Caco-2 (cell line): ENCODE data around the gene BTBD16. TPM values are rescaled to one million over a fixed set of nuclear protein-coding genes. Genes with fewer than 3 reads are reported as not detected.

Experiments used
- BruUV-seq: library from RNA; stranded (reverse); fragments of 400-500 nt; replicated peaks from 2 replicates; lab custom pipeline; 2021; lab: Mats Ljungman, UMichigan
- CTCF ChIA-PET: fragments of 300-600 bp; sonication (Branson Sonifier 250); formaldehyde crosslinking; loops from one replicate; lab custom pipeline; 2022; ENCODE audit warnings: antibody characterized with exemption; lab: Charles Lee
- POLR2A ChIA-PET: fragments of 300-600 bp; sonication (Branson Sonifier 250); formaldehyde crosslinking; loops from one replicate; lab custom pipeline; 2022; ENCODE audit warnings: antibody characterized with exemption; lab: Charles Lee
- DNase-seq, 2 experiments: peaks; one replicate each; pipeline versions ENCODE4 v3.0.0 to v3.0.0-alpha.2; 2020 to 2022
- H3K27me3 ChIP-seq: replicated peaks from 2 replicates; pipeline ENCODE4 v1.6.0; 2011; ENCODE audit warnings: low read length; ENCODE audit not compliant: control insufficient read depth, insufficient read depth
- H3K36me3 ChIP-seq: 2 replicates; pipeline ENCODE4 v1.5.1; 2011; ENCODE audit warnings: low read length; ENCODE audit not compliant: control insufficient read depth, insufficient read depth
- H3K4me1 ChIP-seq: fragments of 250-450 bp; sonication (Bioruptor Pico); 2 replicates; pipeline ENCODE4 v1.5.1; 2020; ENCODE audit warnings: mild to moderate bottlenecking
- H3K4me3 ChIP-seq: 2 replicates; pipeline ENCODE4 v1.5.1; 2011; ENCODE audit warnings: low read depth, mild to moderate bottlenecking, control low read depth, low read length
- H3K9me3 ChIP-seq: fragments of 250-450 bp; sonication (Bioruptor Pico); 2 replicates; pipeline ENCODE4 v1.5.1; 2020; ENCODE audit warnings: mild to moderate bottlenecking, moderate library complexity
- H3K27ac Mint-ChIP-seq: one replicate; pipeline ENCODE4 v1.8.0; 2022; ENCODE audit warnings: mixed read lengths; ENCODE audit not compliant: unreplicated experiment
- H3K27me3 Mint-ChIP-seq: one replicate; pipeline ENCODE4 v1.8.0; 2022; ENCODE audit warnings: mixed read lengths; ENCODE audit not compliant: insufficient read depth, unreplicated experiment
- H3K36me3 Mint-ChIP-seq: one replicate; pipeline ENCODE4 v1.8.0; 2022; ENCODE audit warnings: mild to moderate bottlenecking, mixed read lengths; ENCODE audit not compliant: insufficient read depth, unreplicated experiment
- H3K4me1 Mint-ChIP-seq: one replicate; pipeline ENCODE4 v1.8.0; 2022; ENCODE audit warnings: low read depth, mixed read lengths; ENCODE audit not compliant: unreplicated experiment
- H3K4me3 Mint-ChIP-seq: one replicate; pipeline ENCODE4 v1.8.0; 2022; ENCODE audit warnings: mild to moderate bottlenecking, moderate library complexity, mixed read lengths; ENCODE audit not compliant: unreplicated experiment
- H3K9me3 Mint-ChIP-seq: one replicate; pipeline ENCODE4 v1.8.0; 2022; ENCODE audit warnings: mixed read lengths; ENCODE audit not compliant: unreplicated experiment
- intact Hi-C: fragments of 100-400 bp; cut with micrococcal nuclease; formaldehyde crosslinking; loops from one replicate; pipeline ENCODE4 v1.10.0; 2022; ENCODE audit not compliant: unreplicated experiment
- total RNA-seq: library from RNA; stranded (reverse); gene quantifications from 2 replicates; pipeline ENCODE4 v1.2.3, GENCODE V29; 2022
- TF ChIP-seq, protein P1 (sequence below), 2 experiments: fragments of 200-600 bp in 1 of 2; IDR thresholded peaks; 1 replicate in 1 of 2; 2 replicates in 1 of 2; pipeline versions ENCODE4 v1.5.1 to v1.8.0; 2011 to 2022; ENCODE audit warnings: antibody characterized with exemption in 1 of 2, control low read depth in 1 of 2, inconsistent platforms in 1 of 2, low read depth in 1 of 2, low read length in 1 of 2, mild to moderate bottlenecking in 1 of 2, moderate library complexity in 1 of 2; ENCODE audit not compliant: insufficient read depth in 1 of 2, severe bottlenecking in 1 of 2, unreplicated experiment in 1 of 2

BTBD16 gene
- total RNA-seq, 1 experiment from 2014 or later = not detected

DNA sequence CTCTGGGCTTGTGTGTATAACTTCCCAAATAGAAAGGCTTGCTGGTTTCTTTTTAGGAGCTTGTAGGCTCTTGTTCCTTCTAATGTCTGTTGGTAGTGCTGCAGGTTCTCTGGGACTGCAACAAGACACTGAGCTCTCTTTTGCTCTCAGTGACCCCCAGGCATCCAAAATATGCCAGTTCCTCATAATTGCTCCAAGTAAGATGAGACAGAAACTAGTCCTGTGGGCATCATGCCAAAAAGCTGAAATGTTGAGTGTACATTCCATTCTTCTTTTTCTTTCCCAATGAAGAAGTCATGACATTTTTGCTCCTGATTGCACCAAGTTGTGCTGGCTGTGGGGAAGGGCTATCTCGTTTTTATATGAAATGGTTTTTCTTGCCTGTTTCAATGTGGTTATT, 7.1 kb upstream of the BTBD16 start:
- no TSS peak for BruUV-seq
- POLR2A ChIA-PET = interaction anchor here (0.5 kb wide), 1 partner anchor 105 kb away, joined by 4 read pairs; no protein-coding TSS in a partner anchor

DNA sequence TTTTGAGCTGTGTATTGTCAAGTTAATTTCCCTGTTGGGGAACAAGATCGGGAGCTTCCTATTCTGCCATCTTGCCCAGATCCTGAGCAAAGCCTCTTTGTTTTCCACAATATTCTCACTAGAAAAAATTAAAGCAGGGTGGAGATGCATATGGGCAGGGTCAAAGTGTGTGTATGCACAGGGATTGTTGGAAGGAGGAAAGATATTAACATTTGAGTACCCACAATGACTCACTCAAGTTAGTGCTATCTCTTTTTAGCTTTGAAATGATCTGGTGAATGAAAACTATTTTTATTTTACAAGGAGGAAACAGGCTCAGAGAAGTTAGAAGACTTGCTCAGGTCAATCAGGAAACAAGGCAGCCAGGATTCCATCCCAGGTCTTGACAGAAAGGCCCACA, 6.7 kb upstream of the BTBD16 start:
- H3K4me1 ChIP-seq = peaks cover 53% of the 10 kb centered on the region
- no peaks in the 10 kb centered on the region for H3K27me3 Mint-ChIP-seq
- no peak overlapping the region for H3K4me3 ChIP-seq
- peaks cover 18% of the 10 kb centered on the region for H3K9me3 Mint-ChIP-seq
- ChIA-PET POLR2A (interaction anchor here (0.5 kb wide), 1 partner anchor 105 kb away, joined by 4 read pairs; no protein-coding TSS in a partner anchor), CTCF (interaction anchor here (1.0 to 1.3 kb wide), 2 partner anchors 34 to 301 kb away, joined by 3 to 5 read pairs; no protein-coding TSS in a partner anchor)
- peak overlapping the region; percentile 70 for H3K27ac Mint-ChIP-seq
- BruUV-seq = no TSS peak
- H3K27me3 ChIP-seq = no peaks in the 10 kb centered on the region
- TF ChIP-seq, protein P1, sequence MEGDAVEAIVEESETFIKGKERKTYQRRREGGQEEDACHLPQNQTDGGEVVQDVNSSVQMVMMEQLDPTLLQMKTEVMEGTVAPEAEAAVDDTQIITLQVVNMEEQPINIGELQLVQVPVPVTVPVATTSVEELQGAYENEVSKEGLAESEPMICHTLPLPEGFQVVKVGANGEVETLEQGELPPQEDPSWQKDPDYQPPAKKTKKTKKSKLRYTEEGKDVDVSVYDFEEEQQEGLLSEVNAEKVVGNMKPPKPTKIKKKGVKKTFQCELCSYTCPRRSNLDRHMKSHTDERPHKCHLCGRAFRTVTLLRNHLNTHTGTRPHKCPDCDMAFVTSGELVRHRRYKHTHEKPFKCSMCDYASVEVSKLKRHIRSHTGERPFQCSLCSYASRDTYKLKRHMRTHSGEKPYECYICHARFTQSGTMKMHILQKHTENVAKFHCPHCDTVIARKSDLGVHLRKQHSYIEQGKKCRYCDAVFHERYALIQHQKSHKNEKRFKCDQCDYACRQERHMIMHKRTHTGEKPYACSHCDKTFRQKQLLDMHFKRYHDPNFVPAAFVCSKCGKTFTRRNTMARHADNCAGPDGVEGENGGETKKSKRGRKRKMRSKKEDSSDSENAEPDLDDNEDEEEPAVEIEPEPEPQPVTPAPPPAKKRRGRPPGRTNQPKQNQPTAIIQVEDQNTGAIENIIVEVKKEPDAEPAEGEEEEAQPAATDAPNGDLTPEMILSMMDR (IDR thresholded peaks at IDR 0.05; ENCODE audit: insufficient read depth in 1 of 2, low read depth in 1 of 2, low read length in 1 of 2, severe bottlenecking in 1 of 2, unreplicated experiment in 1 of 2) = no peak
- peak overlapping the region; percentile 24 for H3K4me3 Mint-ChIP-seq
- H3K36me3 ChIP-seq = no peaks in the 10 kb centered on the region
- DNase-seq = no peak
- peaks cover 52% of the 10 kb centered on the region for H3K4me1 Mint-ChIP-seq
- peaks cover 6% of the 10 kb centered on the region for H3K9me3 ChIP-seq
- intact Hi-C loops = no loop called here
- peaks cover 71% of the 10 kb centered on the region for H3K36me3 Mint-ChIP-seq

More for the DNA sequence above, 7.1 kb upstream of the BTBD16 start:
- H3K4me3 Mint-ChIP-seq = peak overlapping the region; percentile 24
- Histone ChIP-seq H3K4me3 (no peak overlapping the region), H3K36me3 (no peaks in the 10 kb centered on the region), H3K4me1 (peaks cover 48% of the 10 kb centered on the region), H3K27me3 (no peaks in the 10 kb centered on the region), H3K9me3 (peaks cover 6% of the 10 kb centered on the region)
- TF ChIP-seq, protein P1 (IDR thresholded peaks at IDR 0.05; ENCODE audit: insufficient read depth in 1 of 2, low read depth in 1 of 2, low read length in 1 of 2, severe bottlenecking in 1 of 2, unreplicated experiment in 1 of 2) = no peak
- CTCF ChIA-PET = interaction anchor here (0.7 to 1.3 kb wide), 3 partner anchors 35 to 302 kb away, joined by 3 to 5 read pairs (median 4); no protein-coding TSS in a partner anchor
- H3K27ac Mint-ChIP-seq = peak overlapping the region; percentile 70
- H3K4me1 Mint-ChIP-seq = peaks cover 48% of the 10 kb centered on the region
- H3K36me3 Mint-ChIP-seq = peaks cover 73% of the 10 kb centered on the region
- intact Hi-C loops = no loop called here
- no peak for DNase-seq
- H3K27me3 Mint-ChIP-seq = no peaks in the 10 kb centered on the region
- H3K9me3 Mint-ChIP-seq = peaks cover 18% of the 10 kb centered on the region

DNA sequence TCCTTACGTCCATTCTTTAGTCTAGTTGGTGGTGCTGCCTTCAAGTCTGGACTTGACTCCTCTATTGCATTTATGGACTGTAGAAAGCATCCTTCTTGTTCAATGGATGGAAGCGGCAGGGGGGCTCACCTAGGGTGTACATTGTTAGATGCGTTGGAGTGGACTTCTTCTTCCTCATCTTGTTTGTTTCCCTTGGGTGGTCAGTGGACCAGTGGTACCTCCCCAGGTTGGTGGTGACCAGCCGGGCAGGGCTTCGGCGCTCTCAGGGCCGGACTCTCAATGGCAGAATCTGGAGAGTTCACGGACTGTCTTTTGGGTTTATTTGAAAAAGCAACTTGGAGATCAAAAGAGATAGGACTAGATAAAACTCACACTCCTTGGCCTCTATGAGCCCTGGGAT, 6.2 kb upstream of the BTBD16 start:
- no peaks in the 10 kb centered on the region for H3K27me3 Mint-ChIP-seq
- TF ChIP-seq, protein P1 (IDR thresholded peaks at IDR 0.05; ENCODE audit: insufficient read depth in 1 of 2, low read depth in 1 of 2, low read length in 1 of 2, severe bottlenecking in 1 of 2, unreplicated experiment in 1 of 2) = no peak
- peaks cover 71% of the 10 kb centered on the region for H3K36me3 Mint-ChIP-seq
- intact Hi-C loops = no loop called here
- Histone ChIP-seq H3K4me1 (peaks cover 55% of the 10 kb centered on the region), H3K9me3 (peaks cover 6% of the 10 kb centered on the region), H3K27me3 (no peaks in the 10 kb centered on the region), H3K4me3 (no peak overlapping the region), H3K36me3 (no peaks in the 10 kb centered on the region)
- POLR2A ChIA-PET = no interaction called here
- H3K4me1 Mint-ChIP-seq = peaks cover 54% of the 10 kb centered on the region
- peak overlapping the region; percentile 70 for H3K27ac Mint-ChIP-seq
- CTCF ChIA-PET = no interaction called here
- DNase-seq = no peak
- peaks cover 18% of the 10 kb centered on the region for H3K9me3 Mint-ChIP-seq
- no TSS peak for BruUV-seq
- H3K4me3 Mint-ChIP-seq = peak overlapping the region; percentile 24
